ENCODE results near the gene SDF4.

Gene SDF4

DNA sequence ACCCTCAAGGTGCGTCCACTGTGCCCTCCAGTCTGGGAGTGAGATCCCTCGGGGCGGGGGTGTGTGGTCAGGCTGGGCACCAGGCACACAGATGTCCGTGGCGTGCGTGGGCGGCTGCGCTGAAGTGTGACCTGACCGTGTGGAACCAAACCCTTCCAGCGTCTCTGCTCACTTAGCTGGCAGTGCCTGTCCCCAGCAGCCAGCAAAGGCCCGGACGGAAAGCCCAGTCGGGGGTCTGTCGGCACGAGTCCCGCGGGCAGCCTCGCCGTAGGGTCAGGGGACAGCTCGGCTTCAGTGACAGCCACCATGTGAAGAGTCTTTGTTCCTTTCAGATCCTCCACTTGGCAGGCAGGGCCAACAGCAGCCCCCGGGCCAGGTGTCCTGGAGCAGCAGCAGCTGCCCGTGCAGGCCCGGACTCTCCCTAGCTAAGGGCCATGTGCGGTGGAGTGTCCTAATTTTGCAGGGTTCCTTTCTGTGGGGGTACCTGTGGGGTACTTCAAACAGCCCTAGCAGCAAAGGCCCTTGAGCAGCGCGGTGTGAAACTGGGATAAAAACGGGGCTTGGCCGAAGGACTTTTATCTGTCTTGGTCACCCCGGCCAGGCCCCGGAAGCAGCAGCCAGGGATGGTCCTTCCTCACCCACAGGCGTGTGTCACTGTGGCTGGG is 46.6 kb downstream of the SDF4 start:
- H3K27me3 ChIP-seq (ENCODE audit: low read depth, low read length), result peaks cover 12% of the 10 kb centered on the region

GRCh38 chr1:1183833-1184775 is 47.7 kb downstream of the SDF4 start:
- Histone ChIP-seq H3K36me3 (replicated peaks; ENCODE audit: low read depth, low read length) (no peaks in the 10 kb centered on the region), H4K20me1 (ENCODE audit: insufficient read depth, low read length) (no peaks in the 10 kb centered on the region), H3K27ac (ENCODE audit: low read length) (no peak overlapping the region), H3K9ac (ENCODE audit: low read length) (no peak overlapping the region), H3K27me3 (ENCODE audit: low read depth, low read length) (peaks cover 7% of the 10 kb centered on the region), H3K4me2 (ENCODE audit: low read length) (no peak overlapping the region), H3K9me3 (ENCODE audit: insufficient read depth, low read length) (no peaks in the 10 kb centered on the region), H2AFZ (ENCODE audit: low read depth, low read length) (no peak overlapping the region), H3K4me3 (ENCODE audit: low read length) (no peak overlapping the region), H3K79me2 (ENCODE audit: low read length) (no peaks in the 10 kb centered on the region), H3K4me1 (ENCODE audit: low read length) (no peaks in the 10 kb centered on the region)
- TF ChIP-seq CTCF (IDR thresholded peaks at IDR 0.05; ENCODE audit: low read depth, low read length), result no peak
- no peak for TF ChIP-seq EZH2phosphoT487 (IDR thresholded peaks at IDR 0.05; ENCODE audit: low read depth)

More for the DNA sequence above, 46.6 kb downstream of the SDF4 start:
- no peak overlapping the region for H3K4me3 ChIP-seq (ENCODE audit: low read length)
- H4K20me1 ChIP-seq (ENCODE audit: insufficient read depth, low read length), result no peaks in the 10 kb centered on the region
- H3K9me3 ChIP-seq (ENCODE audit: insufficient read depth, low read length), result no peaks in the 10 kb centered on the region
- no peak for TF ChIP-seq CTCF (IDR thresholded peaks at IDR 0.05; ENCODE audit: low read depth, low read length)
- no peak for TF ChIP-seq EZH2phosphoT487 (IDR thresholded peaks at IDR 0.05; ENCODE audit: low read depth)
- no peaks in the 10 kb centered on the region for H3K4me1 ChIP-seq (ENCODE audit: low read length)
- H3K27ac ChIP-seq (ENCODE audit: low read length), result no peak overlapping the region
- no peak overlapping the region for H2AFZ ChIP-seq (ENCODE audit: low read depth, low read length)
- H3K9ac ChIP-seq (ENCODE audit: low read length), result no peak overlapping the region
- no peaks in the 10 kb centered on the region for H3K36me3 ChIP-seq (replicated peaks; ENCODE audit: low read depth, low read length)
- no peaks in the 10 kb centered on the region for H3K79me2 ChIP-seq (ENCODE audit: low read length)
- no peak overlapping the region for H3K4me2 ChIP-seq (ENCODE audit: low read length)

GRCh38 chr1:1183221-1183747 is 48.5 kb downstream of the SDF4 start:
- TF ChIP-seq CTCF (IDR thresholded peaks at IDR 0.05; ENCODE audit: low read depth, low read length), result no peak
- no peak for TF ChIP-seq EZH2phosphoT487 (IDR thresholded peaks at IDR 0.05; ENCODE audit: low read depth)
- H3K4me3 ChIP-seq (ENCODE audit: low read length), result no peak overlapping the region
- H3K79me2 ChIP-seq (ENCODE audit: low read length), result no peaks in the 10 kb centered on the region
- H3K9ac ChIP-seq (ENCODE audit: low read length), result no peak overlapping the region
- H3K4me1 ChIP-seq (ENCODE audit: low read length), result no peaks in the 10 kb centered on the region
- H3K9me3 ChIP-seq (ENCODE audit: insufficient read depth, low read length), result no peaks in the 10 kb centered on the region
- H3K27ac ChIP-seq (ENCODE audit: low read length), result no peak overlapping the region
- H3K27me3 ChIP-seq (ENCODE audit: low read depth, low read length), result no peaks in the 10 kb centered on the region; the same call in 1 of the 2 replicates
- no peak overlapping the region for H3K4me2 ChIP-seq (ENCODE audit: low read length)
- H2AFZ ChIP-seq (ENCODE audit: low read depth, low read length), result no peak overlapping the region
- H4K20me1 ChIP-seq (ENCODE audit: insufficient read depth, low read length), result no peaks in the 10 kb centered on the region
- H3K36me3 ChIP-seq (replicated peaks; ENCODE audit: low read depth, low read length), result no peaks in the 10 kb centered on the region

All from OCI-LY3 (cell line).